Measurements from ENCODE around the gene IL1RN.

The IL1RN gene

DNA sequence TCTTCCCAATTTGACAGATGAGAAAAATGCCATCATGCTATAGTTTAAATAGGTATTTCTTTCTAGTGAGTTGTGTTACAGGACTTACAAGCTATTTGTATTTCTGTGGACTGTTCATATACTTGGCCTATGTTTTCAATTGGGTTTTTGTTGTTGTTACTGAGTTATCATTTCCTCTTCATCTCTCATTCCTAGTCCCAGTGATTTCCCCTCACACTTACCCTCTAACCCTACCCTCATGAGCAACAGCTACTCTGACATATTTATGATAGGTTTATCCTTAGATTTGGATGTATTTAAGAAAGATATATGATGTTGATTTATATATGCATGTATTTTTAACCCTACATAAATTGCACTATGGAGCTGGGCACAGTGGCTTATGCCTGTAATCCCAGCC is 35.5 kb downstream of the IL1RN start:
- H3K4me1 ChIP-seq (ENCODE audit: insufficient read depth, low read length): no peaks in the 10 kb centered on the region
- H3K27ac ChIP-seq (ENCODE audit: low read depth, low read length): no peak overlapping the region

DNA sequence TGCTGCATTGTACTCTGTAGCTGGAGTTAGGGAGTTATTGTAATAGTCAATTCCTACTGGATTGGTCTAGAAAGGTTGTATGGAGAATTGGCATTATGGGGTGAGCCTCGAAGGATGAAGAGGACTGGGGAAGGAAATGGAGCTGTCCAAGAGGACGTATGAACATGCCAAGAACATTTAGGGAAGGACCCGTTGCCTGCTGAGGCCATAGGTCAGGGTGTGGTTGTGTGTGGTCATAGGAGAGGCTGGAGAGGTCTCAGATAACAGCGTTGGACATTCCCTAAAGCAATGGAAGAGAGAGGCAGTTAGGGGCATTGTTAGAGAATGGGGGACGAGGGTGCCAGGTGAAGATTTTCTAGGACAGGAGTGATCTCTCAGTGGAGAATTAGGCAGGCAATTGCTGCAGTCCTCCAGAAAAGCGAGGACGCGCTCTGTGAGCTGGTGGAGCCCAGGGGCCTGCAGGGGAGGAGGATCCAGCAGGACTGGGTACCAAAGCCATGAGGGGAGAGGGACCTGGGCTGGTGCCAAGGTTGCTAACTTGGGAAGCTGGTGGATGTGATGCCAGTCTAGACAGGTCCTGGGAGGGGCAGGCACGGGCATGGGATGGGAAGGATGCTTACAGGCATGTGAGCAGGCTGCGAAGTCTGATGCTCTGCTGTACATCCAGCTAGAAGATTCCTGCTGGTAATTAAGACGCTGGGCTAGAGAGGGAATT is 37.0 kb downstream of the IL1RN start:
- H3K9ac ChIP-seq (ENCODE audit: low read length): no peak overlapping the region
- no peaks in the 10 kb centered on the region for H3K4me1 ChIP-seq (ENCODE audit: insufficient read depth, low read length)
- H3K4me3 ChIP-seq (ENCODE audit: low read depth in 1 of 2, low read length in 2 of 2): no peak overlapping the region
- H3K9me3 ChIP-seq (ENCODE audit: low read length): no peaks in the 10 kb centered on the region
- H3K36me3 ChIP-seq (ENCODE audit: insufficient read depth, low read length): no peaks in the 10 kb centered on the region
- H3K27me3 ChIP-seq (ENCODE audit: control insufficient read depth in 1 of 2, insufficient read depth in 2 of 2, low read length in 2 of 2): no peaks in the 10 kb centered on the region
- no peak overlapping the region for H3K27ac ChIP-seq (ENCODE audit: low read depth, low read length)

More for the DNA sequence above, 35.5 kb downstream of the IL1RN start:
- Histone ChIP-seq H3K36me3 (ENCODE audit: insufficient read depth, low read length) (no peaks in the 10 kb centered on the region), H3K27me3 (ENCODE audit: control insufficient read depth in 1 of 2, insufficient read depth in 2 of 2, low read length in 2 of 2) (peaks cover 0 to 2% of the 10 kb centered on the region in 2 donors), H3K9me3 (ENCODE audit: low read length) (no peaks in the 10 kb centered on the region), H3K4me3 (ENCODE audit: low read depth in 1 of 2, low read length in 2 of 2) (no peak overlapping the region), H3K9ac (ENCODE audit: low read length) (no peak overlapping the region)

DNA sequence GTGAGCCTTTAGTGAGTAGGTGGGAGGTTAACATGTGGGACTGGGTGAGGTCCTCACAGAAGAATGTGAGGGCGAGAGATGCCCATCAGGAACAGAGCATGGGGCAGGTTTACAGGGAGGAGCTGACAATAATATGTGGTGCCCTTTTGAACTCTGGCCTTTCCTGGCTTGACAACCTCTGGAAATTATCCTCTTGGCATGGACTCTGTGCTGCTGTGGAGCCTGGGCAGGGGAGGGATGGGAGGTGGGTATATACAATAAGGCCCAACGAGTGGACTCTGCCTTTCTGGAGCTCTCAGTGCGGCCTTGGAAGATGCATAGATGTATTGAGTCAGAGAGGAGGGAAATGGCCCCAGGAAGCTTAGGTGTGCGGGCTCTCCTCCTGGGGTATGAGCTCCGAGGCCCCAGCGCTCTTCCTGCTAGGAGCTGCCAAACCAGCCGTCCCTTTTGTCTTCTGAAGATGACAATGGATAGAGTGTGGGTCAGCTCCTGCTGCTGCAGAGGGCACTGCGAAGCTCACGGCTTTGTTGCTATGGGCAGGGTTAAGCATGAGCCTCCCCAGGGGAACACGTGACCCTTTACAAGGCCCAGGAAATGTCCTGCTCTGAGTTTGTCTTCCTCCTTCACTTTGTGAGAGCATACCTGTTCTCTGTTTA is 37.7 kb downstream of the IL1RN start:
- H3K27ac ChIP-seq (ENCODE audit: low read depth, low read length): no peak overlapping the region
- H3K4me1 ChIP-seq (ENCODE audit: insufficient read depth, low read length): no peaks in the 10 kb centered on the region
- no peak overlapping the region for H3K9ac ChIP-seq (ENCODE audit: low read length)
- no peak overlapping the region for H3K4me3 ChIP-seq (ENCODE audit: low read depth in 1 of 2, low read length in 2 of 2)
- H3K36me3 ChIP-seq (ENCODE audit: insufficient read depth, low read length): no peaks in the 10 kb centered on the region
- H3K9me3 ChIP-seq (ENCODE audit: low read length): no peaks in the 10 kb centered on the region
- no peaks in the 10 kb centered on the region for H3K27me3 ChIP-seq (ENCODE audit: control insufficient read depth in 1 of 2, insufficient read depth in 2 of 2, low read length in 2 of 2)

DNA sequence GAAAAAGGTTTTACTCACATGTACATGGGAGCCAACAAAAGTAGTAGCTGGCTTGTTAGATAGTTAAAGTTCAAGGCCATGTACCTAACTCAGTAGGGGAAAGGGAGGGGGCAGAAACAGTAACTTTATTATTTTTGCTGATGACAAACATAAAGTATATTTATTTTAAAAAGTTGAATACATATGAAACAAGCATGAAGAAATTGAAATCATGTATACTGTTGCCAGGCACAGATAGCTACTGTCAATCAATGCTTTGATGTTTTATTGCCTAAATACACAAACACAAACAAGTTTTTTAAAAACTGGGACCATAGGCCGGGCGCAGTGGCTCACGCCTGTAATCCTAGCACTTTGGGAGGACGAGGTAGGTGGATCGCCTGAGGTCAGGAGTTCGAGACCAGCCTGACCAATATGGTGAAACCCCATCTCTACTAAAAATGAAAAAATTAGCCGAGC is 38.8 kb downstream of the IL1RN start:
- no peaks in the 10 kb centered on the region for H3K9me3 ChIP-seq (ENCODE audit: low read length)
- H3K4me3 ChIP-seq (ENCODE audit: low read depth in 1 of 2, low read length in 2 of 2): no peak overlapping the region
- H3K27me3 ChIP-seq (ENCODE audit: control insufficient read depth in 1 of 2, insufficient read depth in 2 of 2, low read length in 2 of 2): no peaks in the 10 kb centered on the region
- no peak overlapping the region for H3K27ac ChIP-seq (ENCODE audit: low read depth, low read length)
- no peak overlapping the region for H3K9ac ChIP-seq (ENCODE audit: low read length)
- no peaks in the 10 kb centered on the region for H3K36me3 ChIP-seq (ENCODE audit: insufficient read depth, low read length)
- H3K4me1 ChIP-seq (ENCODE audit: insufficient read depth, low read length): no peaks in the 10 kb centered on the region

GRCh38 chr2:113167115-113167932 is 39.9 kb downstream of the IL1RN start:
- Histone ChIP-seq H3K27me3 (ENCODE audit: control insufficient read depth in 1 of 2, insufficient read depth in 2 of 2, low read length in 2 of 2) (no peaks in the 10 kb centered on the region), H3K9me3 (ENCODE audit: low read length) (no peaks in the 10 kb centered on the region), H3K4me3 (ENCODE audit: low read depth in 1 of 2, low read length in 2 of 2) (no peak overlapping the region), H3K4me1 (ENCODE audit: insufficient read depth, low read length) (no peaks in the 10 kb centered on the region), H3K9ac (ENCODE audit: low read length) (no peak overlapping the region), H3K36me3 (ENCODE audit: insufficient read depth, low read length) (no peaks in the 10 kb centered on the region), H3K27ac (ENCODE audit: low read depth, low read length) (no peak overlapping the region)

DNA sequence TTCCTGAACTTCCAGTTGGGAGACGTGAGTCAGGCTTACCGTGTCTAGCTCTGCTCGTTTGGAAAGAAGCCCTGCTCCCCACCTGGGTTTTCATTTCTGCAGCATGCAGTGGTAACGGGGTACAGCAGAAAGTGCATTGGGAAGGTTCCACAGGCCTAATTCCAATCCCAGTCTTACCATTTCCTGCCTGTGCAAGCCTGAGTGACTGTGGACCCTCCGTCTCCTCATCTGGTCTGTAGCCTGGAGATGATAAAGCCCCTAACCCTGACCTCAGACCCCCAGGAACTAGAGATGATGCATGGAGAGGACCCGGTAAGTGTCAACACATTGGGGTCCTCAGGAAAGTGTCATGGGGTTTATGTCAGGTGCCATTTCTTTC is 40.6 kb downstream of the IL1RN start:
- H3K9ac ChIP-seq (ENCODE audit: low read length): no peak overlapping the region
- H3K36me3 ChIP-seq (ENCODE audit: insufficient read depth, low read length): no peaks in the 10 kb centered on the region
- H3K4me3 ChIP-seq (ENCODE audit: low read depth in 1 of 2, low read length in 2 of 2): no peak overlapping the region
- no peak overlapping the region for H3K27ac ChIP-seq (ENCODE audit: low read depth, low read length)
- no peaks in the 10 kb centered on the region for H3K4me1 ChIP-seq (ENCODE audit: insufficient read depth, low read length)
- H3K9me3 ChIP-seq (ENCODE audit: low read length): no peaks in the 10 kb centered on the region
- no peaks in the 10 kb centered on the region for H3K27me3 ChIP-seq (ENCODE audit: control insufficient read depth in 1 of 2, insufficient read depth in 2 of 2, low read length in 2 of 2)

DNA sequence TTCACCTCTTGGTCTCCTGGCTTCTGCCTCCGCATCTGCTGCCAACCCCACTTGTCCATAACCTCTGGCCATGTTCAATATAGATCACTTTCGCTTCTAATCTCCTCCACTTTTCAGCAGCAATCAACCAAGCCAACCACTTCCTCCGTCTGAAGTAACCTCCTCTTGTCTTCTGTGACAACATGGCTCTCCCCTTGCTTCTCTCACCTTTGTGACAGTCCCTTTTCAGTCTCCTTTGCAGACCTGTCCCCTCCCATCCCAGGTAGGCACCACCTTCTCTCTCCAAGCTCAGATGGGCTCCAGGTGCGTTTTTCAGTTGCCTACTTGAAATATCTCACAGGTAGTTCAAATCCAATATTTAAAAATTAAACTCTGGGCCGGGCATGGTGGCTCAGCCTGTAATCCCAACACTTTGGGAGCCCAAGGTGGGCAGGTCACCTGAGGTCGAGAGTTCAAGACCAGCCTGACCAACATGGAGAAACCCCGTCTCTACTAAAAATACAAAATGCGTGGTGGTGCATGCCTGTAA is 41.7 kb downstream of the IL1RN start:
- Histone ChIP-seq H3K4me3 (ENCODE audit: low read depth in 1 of 2, low read length in 2 of 2) (no peak overlapping the region), H3K9me3 (ENCODE audit: low read length) (no peaks in the 10 kb centered on the region), H3K27me3 (ENCODE audit: control insufficient read depth in 1 of 2, insufficient read depth in 2 of 2, low read length in 2 of 2) (no peaks in the 10 kb centered on the region), H3K9ac (ENCODE audit: low read length) (no peak overlapping the region), H3K4me1 (ENCODE audit: insufficient read depth, low read length) (no peaks in the 10 kb centered on the region), H3K27ac (ENCODE audit: low read depth, low read length) (no peak overlapping the region), H3K36me3 (ENCODE audit: insufficient read depth, low read length) (no peaks in the 10 kb centered on the region)

DNA sequence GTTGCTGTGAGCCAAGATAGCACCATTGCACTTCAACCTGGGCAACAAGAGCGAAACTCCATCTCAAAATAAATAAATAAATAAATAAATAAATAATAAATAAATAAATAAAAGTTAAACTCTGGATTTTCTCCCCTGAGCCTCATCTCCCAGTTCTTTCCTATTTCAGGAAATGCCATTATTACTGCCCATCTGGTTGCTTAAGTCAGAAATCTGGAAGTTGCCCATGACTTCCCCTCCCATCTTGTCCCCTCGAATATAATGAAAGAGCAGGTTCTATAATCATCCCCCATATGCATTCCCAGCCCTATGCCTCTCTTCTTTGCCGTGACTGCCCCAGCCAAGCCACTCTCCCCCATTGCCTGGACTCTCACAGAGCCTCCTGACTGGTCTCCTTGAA is 42.2 kb downstream of the IL1RN start:
- no peaks in the 10 kb centered on the region for H3K4me1 ChIP-seq (ENCODE audit: insufficient read depth, low read length)
- H3K9ac ChIP-seq (ENCODE audit: low read length): no peak overlapping the region
- no peak overlapping the region for H3K27ac ChIP-seq (ENCODE audit: low read depth, low read length)
- H3K4me3 ChIP-seq (ENCODE audit: low read depth in 1 of 2, low read length in 2 of 2): no peak overlapping the region
- no peaks in the 10 kb centered on the region for H3K9me3 ChIP-seq (ENCODE audit: low read length)
- no peaks in the 10 kb centered on the region for H3K36me3 ChIP-seq (ENCODE audit: insufficient read depth, low read length)
- H3K27me3 ChIP-seq (ENCODE audit: control insufficient read depth in 1 of 2, insufficient read depth in 2 of 2, low read length in 2 of 2): no peaks in the 10 kb centered on the region

- H3K27ac ChIP-seq (ENCODE audit: low read depth, low read length): no peak overlapping the region
- no peaks in the 10 kb centered on the region for H3K36me3 ChIP-seq (ENCODE audit: insufficient read depth, low read length)
- no peak overlapping the region for H3K4me3 ChIP-seq (ENCODE audit: low read depth in 1 of 2, low read length in 2 of 2)
- no peaks in the 10 kb centered on the region for H3K4me1 ChIP-seq (ENCODE audit: insufficient read depth, low read length)
- H3K27me3 ChIP-seq (ENCODE audit: control insufficient read depth in 1 of 2, insufficient read depth in 2 of 2, low read length in 2 of 2): no peaks in the 10 kb centered on the region
- no peaks in the 10 kb centered on the region for H3K9me3 ChIP-seq (ENCODE audit: low read length)
- H3K9ac ChIP-seq (ENCODE audit: low read length): no peak overlapping the region
Measured at GRCh38 chr2:113171334-113172075, 44.1 kb downstream of the IL1RN start.

DNA sequence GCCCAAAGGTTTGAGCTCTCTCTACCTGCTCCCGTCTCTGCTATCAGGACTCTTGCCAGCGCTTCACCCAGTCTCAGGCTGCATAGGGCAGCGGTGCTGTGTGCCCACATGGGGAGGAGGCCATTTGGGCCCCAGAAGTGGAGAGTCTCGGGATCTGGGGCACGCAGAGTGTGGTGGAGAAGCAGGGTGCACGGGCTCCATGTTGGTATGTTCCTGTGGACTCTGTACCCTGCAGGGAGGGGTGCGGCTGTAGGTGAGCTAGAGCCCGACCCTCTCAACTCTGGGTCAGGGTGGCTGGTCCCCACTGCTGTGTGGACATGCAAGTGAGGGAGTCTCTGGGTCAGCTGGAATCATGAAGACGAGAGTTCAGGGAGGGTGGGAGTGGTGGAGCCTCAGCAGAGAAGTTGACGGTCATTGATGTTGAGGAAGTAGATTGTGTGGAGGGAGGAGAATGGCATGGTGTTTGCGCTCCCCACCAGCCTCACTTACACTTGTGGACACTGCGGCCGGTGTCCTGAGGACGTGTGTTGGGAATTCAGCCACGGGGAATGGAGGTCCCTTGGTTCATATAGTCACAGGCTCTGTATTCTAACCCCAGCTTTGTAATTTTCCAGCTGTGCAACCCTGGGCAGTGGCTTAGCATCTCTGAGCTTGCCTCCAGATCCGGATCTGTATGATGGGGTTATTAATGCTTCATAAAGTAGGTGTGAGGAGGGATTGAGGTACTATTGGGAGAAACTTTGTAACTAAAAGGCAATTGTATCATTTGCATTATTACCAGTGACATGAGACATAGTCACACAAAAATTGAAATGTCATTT is 45.5 kb downstream of the IL1RN start:
- no peaks in the 10 kb centered on the region for H3K4me1 ChIP-seq (ENCODE audit: insufficient read depth, low read length)
- H3K27ac ChIP-seq (ENCODE audit: low read depth, low read length): no peak overlapping the region
- no peaks in the 10 kb centered on the region for H3K9me3 ChIP-seq (ENCODE audit: low read length)
- H3K9ac ChIP-seq (ENCODE audit: low read length): no peak overlapping the region
- no peak overlapping the region for H3K4me3 ChIP-seq (ENCODE audit: low read depth in 1 of 2, low read length in 2 of 2)
- no peaks in the 10 kb centered on the region for H3K36me3 ChIP-seq (ENCODE audit: insufficient read depth, low read length)
- no peaks in the 10 kb centered on the region for H3K27me3 ChIP-seq (ENCODE audit: control insufficient read depth in 1 of 2, insufficient read depth in 2 of 2, low read length in 2 of 2)
